ENCODE measurements around the gene ATP11A.

DNA sequence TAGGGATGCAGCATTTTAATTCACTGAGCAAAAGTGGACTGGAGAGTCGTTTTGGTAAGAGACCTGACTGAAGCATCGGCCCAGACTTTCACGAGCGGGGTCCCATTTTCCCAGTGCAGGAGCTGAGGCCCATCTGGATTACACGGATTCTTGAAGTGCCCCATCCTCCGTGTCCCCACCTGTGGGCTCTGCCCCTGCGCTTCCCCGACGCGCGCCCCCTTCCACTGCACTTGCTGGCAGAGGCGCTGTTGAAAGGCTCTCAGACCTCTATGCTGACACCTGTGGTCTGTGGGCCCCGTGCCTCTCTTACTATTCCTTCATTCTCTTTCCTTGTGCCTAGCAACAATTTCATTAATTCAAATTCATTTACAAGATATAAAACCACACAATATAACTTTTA, 228.9 kb downstream of the ATP11A start:
- TF ChIP-seq POLR2A (IDR thresholded peaks at IDR 0.05): no peak
- TF ChIP-seq, protein P1, sequence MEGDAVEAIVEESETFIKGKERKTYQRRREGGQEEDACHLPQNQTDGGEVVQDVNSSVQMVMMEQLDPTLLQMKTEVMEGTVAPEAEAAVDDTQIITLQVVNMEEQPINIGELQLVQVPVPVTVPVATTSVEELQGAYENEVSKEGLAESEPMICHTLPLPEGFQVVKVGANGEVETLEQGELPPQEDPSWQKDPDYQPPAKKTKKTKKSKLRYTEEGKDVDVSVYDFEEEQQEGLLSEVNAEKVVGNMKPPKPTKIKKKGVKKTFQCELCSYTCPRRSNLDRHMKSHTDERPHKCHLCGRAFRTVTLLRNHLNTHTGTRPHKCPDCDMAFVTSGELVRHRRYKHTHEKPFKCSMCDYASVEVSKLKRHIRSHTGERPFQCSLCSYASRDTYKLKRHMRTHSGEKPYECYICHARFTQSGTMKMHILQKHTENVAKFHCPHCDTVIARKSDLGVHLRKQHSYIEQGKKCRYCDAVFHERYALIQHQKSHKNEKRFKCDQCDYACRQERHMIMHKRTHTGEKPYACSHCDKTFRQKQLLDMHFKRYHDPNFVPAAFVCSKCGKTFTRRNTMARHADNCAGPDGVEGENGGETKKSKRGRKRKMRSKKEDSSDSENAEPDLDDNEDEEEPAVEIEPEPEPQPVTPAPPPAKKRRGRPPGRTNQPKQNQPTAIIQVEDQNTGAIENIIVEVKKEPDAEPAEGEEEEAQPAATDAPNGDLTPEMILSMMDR (IDR thresholded peaks at IDR 0.05): no peak

All from sigmoid colon (tissue), 3 donors.